Upper lobe of left lung (tissue), 6 donors: Measurements from ENCODE around the gene CNTNAP1. TPM values are rescaled to one million over a fixed set of nuclear protein-coding genes. Genes with fewer than 3 reads are reported as not detected.

Experiments
- ATAC-seq, 2 donors: fragments of 200-7000 bp; cut with Tn5 transposase; one replicate each; pipeline ENCODE4 v1.9.1; 2022; ENCODE audit warnings: mild to moderate bottlenecking in 2 of 2, moderate library complexity in 2 of 2; ENCODE audit not compliant: low FRiP score in 2 of 2
- DNase-seq, 2 donors: peaks; one replicate each; pipeline ENCODE4 v3.0.0-alpha.2; 2019 to 2020
- H3K27ac ChIP-seq, 4 donors: fragments of 200-600 bp; sonication (generic); one replicate each; pipeline ENCODE4 v1.5.1; 2016 to 2019
- H3K27me3 ChIP-seq, 4 donors: fragments of 200-600 bp; sonication (generic); one replicate each; pipeline ENCODE4 v1.5.1; 2017 to 2019
- H3K36me3 ChIP-seq, 4 donors: fragments of 200-600 bp; sonication (generic); one replicate each; pipeline ENCODE4 v1.5.1; 2016 to 2019
- H3K4me1 ChIP-seq, 4 donors: fragments of 200-600 bp; sonication (generic); one replicate each; pipeline ENCODE4 v1.5.1; 2018 to 2019
- H3K4me3 ChIP-seq, 4 donors: fragments of 200-600 bp; sonication (generic); one replicate each; pipeline ENCODE4 v1.5.1; 2017 to 2019; ENCODE audit warnings: mild to moderate bottlenecking in 2 of 4, moderate library complexity in 1 of 4
- H3K9me3 ChIP-seq, 4 donors: fragments of 200-600 bp; sonication (generic); one replicate each; pipeline ENCODE4 v1.5.1; 2018 to 2019
- CTCF ChIP-seq, 6 experiments: fragments of 450-650 bp in 4 of 6; fragments of 200-600 bp in 2 of 6; sonication (generic) in 2 of 6; IDR thresholded peaks; one replicate each; pipeline ENCODE4 v1.5.1; 2016 to 2019; ENCODE audit warnings: antibody characterized with exemption in 6 of 6
- EP300 ChIP-seq, 4 donors: sonication (generic); formaldehyde crosslinking; IDR thresholded peaks; one replicate each; pipeline ENCODE4 v1.5.1; 2017; ENCODE audit warnings: antibody characterized with exemption in 4 of 4, control low read depth in 2 of 4
- POLR2A ChIP-seq, 4 donors: fragments of 450-650 bp; IDR thresholded peaks; one replicate each; pipeline ENCODE4 v1.5.1; 2016 to 2017; ENCODE audit warnings: antibody characterized with exemption in 4 of 4, mild to moderate bottlenecking in 2 of 4
- POLR2AphosphoS5 ChIP-seq, 2 donors: sonication (generic); formaldehyde crosslinking; IDR thresholded peaks; one replicate each; pipeline ENCODE4 v1.5.1; 2017; ENCODE audit warnings: antibody characterized with exemption in 2 of 2
- WGBS, 2 donors: methylation state at CpG; one replicate each; pipeline ENCODE4 v1.1.5; 2017 to 2018; 5-methylcytosine and 5-hydroxymethylcytosine counted together
- small RNA-seq, 4 donors: library from RNA; depleted of rRNA; stranded (forward); fragments of <200 nt; gene quantifications; one replicate each; pipeline ENCODE3, GENCODE V24; 2016
- total RNA-seq, 6 donors: library from RNA; depleted of rRNA in 4 of 6; stranded (reverse); fragments of >200 nt in 4 of 6; gene quantifications; one replicate each; pipeline versions ENCODE4 v1.1.0 to v1.2.1, GENCODE V29; 2016 to 2021
- donor health status: DM: no; HTN: no; CAD: no; lungs with moderate emphysema.
- donor health status: DM: no; HTN: yes; CAD: no; lungs with severe emphysema.

Gene CNTNAP1
- total RNA-seq, 6 donors from 2014 or later, result 1.7 to 37.7 (median 4.3) TPM

GRCh38 chr17:42748908-42749798 lies 66.8 kb downstream of the CNTNAP1 start:
- ATAC-seq (no peak), DNase-seq (no peak)
- Histone ChIP-seq H3K9me3 (no peaks in the 10 kb centered on the region), H3K4me1 (peaks cover 31 to 46% (median 37%) of the 10 kb centered on the region in 4 donors), H3K27me3 (no peaks in the 10 kb centered on the region), H3K4me3 (no peak overlapping the region), H3K36me3 (no peaks in the 10 kb centered on the region), H3K27ac (peak overlapping the region; percentile 31 to 73 (median 52))
- WGBS, 2 donors, result 76% methylated on average over 9 to 11 of the region's 11 CpGs
- no peak for TF ChIP-seq POLR2A (IDR thresholded peaks at IDR 0.05)
- no peak for TF ChIP-seq CTCF (IDR thresholded peaks at IDR 0.05)
- TF ChIP-seq POLR2AphosphoS5 (IDR thresholded peaks at IDR 0.05), result no peak
- no peak for TF ChIP-seq EP300 (IDR thresholded peaks at IDR 0.05)

Small RNA genes within 50 kb of the gene (small RNA-seq; reads per million reads assigned to genes)
- 0 to 0.06 (median 0) reads per million in 4 donors for gene MIR6780A

Other genes starting within 250 kb of the CNTNAP1 start
- 100 to 1,000 TPM in 3 of 6 donors, 10 to 100 TPM in 3; 68.3 to 212 (median 118) TPM for gene ATP6V0A1, start 223.7 kb upstream of the CNTNAP1 start, total RNA-seq
- gene NAGLU, start 146.3 kb upstream of the CNTNAP1 start, total RNA-seq, result 10 to 100 TPM; 36.7 to 97.4 (median 68.4) TPM
- 1 to 10 TPM in 5 of 6 donors, not detected in 1; 1.3 to 6.3 (median 1.7) TPM for gene HSD17B1, start 129.6 kb upstream of the CNTNAP1 start, total RNA-seq
- gene COASY, start 120.4 kb upstream of the CNTNAP1 start, total RNA-seq, result 10 to 100 TPM; 34.7 to 71.1 (median 51.4) TPM
- 100 to 1,000 TPM in 1 of 6 donors, 10 to 100 TPM in 5; 61.8 to 104 (median 83.5) TPM for gene MLX, start 115.4 kb upstream of the CNTNAP1 start, total RNA-seq
- gene PSMC3IP, start 104.8 kb upstream of the CNTNAP1 start, total RNA-seq, result 1 to 10 TPM in 5 of 6 donors, not detected in 1; 1.9 to 6.8 (median 3.8) TPM
- 10 to 100 TPM; 47.1 to 89.7 (median 59.9) TPM for gene RETREG3, start 73.2 kb upstream of the CNTNAP1 start, total RNA-seq
- gene TUBG1, start 72.8 kb upstream of the CNTNAP1 start, total RNA-seq, result 10 to 100 TPM; 27.3 to 55.4 (median 31.8) TPM
- 100 to 1,000 TPM in 1 of 6 donors, 10 to 100 TPM in 5; 12.4 to 104 (median 15.2) TPM for gene TUBG2, start 23.2 kb upstream of the CNTNAP1 start, total RNA-seq
- gene PLEKHH3, start 5.5 kb upstream of the CNTNAP1 start, total RNA-seq, result 10 to 100 TPM; 18.4 to 93.2 (median 28.4) TPM
- gene CCR10, start 688 bp upstream of the CNTNAP1 start, total RNA-seq, result 1 to 10 TPM in 4 of 6 donors, under 1 TPM in 2; 0.30 to 2.2 (median 1.4) TPM
- gene EZH1, start 62.5 kb downstream of the CNTNAP1 start, total RNA-seq, result 100 to 1,000 TPM in 1 of 6 donors, 10 to 100 TPM in 5; 30.7 to 122 (median 55.0) TPM
- gene RAMP2, start 78.7 kb downstream of the CNTNAP1 start, total RNA-seq, result 100 to 1,000 TPM in 1 of 6 donors, 10 to 100 TPM in 4, not detected in 1; 12.2 to 120 (median 55.8) TPM
- 10 to 100 TPM; 19.0 to 54.6 (median 36.7) TPM for gene VPS25, start 90.9 kb downstream of the CNTNAP1 start, total RNA-seq
- 1 to 10 TPM in 1 of 6 donors, under 1 TPM in 3, not detected in 2; 0.15 to 1.8 (median 0.26) TPM for gene WNK4, start 98.1 kb downstream of the CNTNAP1 start, total RNA-seq
- 10 to 100 TPM; 23.3 to 95.3 (median 67.4) TPM for gene COA3, start 116.2 kb downstream of the CNTNAP1 start, total RNA-seq
- 1 to 10 TPM in 1 of 6 donors, under 1 TPM in 4, not detected in 1; 0.22 to 1.2 (median 0.39) TPM for gene CNTD1, start 116.3 kb downstream of the CNTNAP1 start, total RNA-seq
- gene BECN1, start 141.8 kb downstream of the CNTNAP1 start, total RNA-seq, result 100 to 1,000 TPM in 3 of 6 donors, 10 to 100 TPM in 3; 83.0 to 167 (median 101) TPM
- gene PSME3, start 150.9 kb downstream of the CNTNAP1 start, total RNA-seq, result 100 to 1,000 TPM in 1 of 6 donors, 10 to 100 TPM in 5; 67.5 to 102 (median 75.8) TPM
- 1 to 10 TPM; 1.5 to 5.2 (median 2.9) TPM for gene AOC2, start 162.0 kb downstream of the CNTNAP1 start, total RNA-seq
- gene AOC3, start 168.7 kb downstream of the CNTNAP1 start, total RNA-seq, result 100 to 1,000 TPM in 4 of 6 donors, 10 to 100 TPM in 2; 76.9 to 210 (median 111) TPM
- not detected for gene G6PC1, start 218.3 kb downstream of the CNTNAP1 start, total RNA-seq